ENCODE results near the gene FOXP1. TPM values are rescaled to one million over a fixed set of nuclear protein-coding genes. Genes with fewer than 3 reads are reported as not detected.

The FOXP1 gene
- total RNA-seq, 1 donor, result 195 TPM

- H3K9me3 ChIP-seq (ENCODE audit: low read depth, low read length), result no peaks in the 10 kb centered on the region
- H3K4me2 ChIP-seq (ENCODE audit: insufficient read depth, low read length), result peak overlapping the region; percentile 73
- peaks cover 56% of the 10 kb centered on the region for H3K4me1 ChIP-seq (ENCODE audit: insufficient read depth, low read length)
- H2AFZ ChIP-seq (ENCODE audit: low read length), result peak overlapping the region; percentile 40
- H3K27me3 ChIP-seq (ENCODE audit: insufficient read depth, low read length), result no peaks in the 10 kb centered on the region
- peak; percentile 84 for DNase-seq (ENCODE audit: insufficient read length, low spot score, missing footprints)
- H3K79me2 ChIP-seq (ENCODE audit: insufficient read depth, low read length), result peaks cover 73% of the 10 kb centered on the region
- TF ChIP-seq CTCF (IDR thresholded peaks at IDR 0.05; ENCODE audit: extremely low read depth, low read depth, low read length), result no peak
- no peaks in the 10 kb centered on the region for H3K36me3 ChIP-seq (ENCODE audit: insufficient read depth, low read length)
- H4K20me1 ChIP-seq (ENCODE audit: insufficient read depth, low read length), result peaks cover 8% of the 10 kb centered on the region
- H3K27ac ChIP-seq (ENCODE audit: low read depth, low read length), result peak overlapping the region; percentile 68
- peak overlapping the region; percentile 33 for H3K4me3 ChIP-seq (ENCODE audit: insufficient read depth, low read length)
Observed at GRCh38 chr3:71428841-71429596, 154.5 kb downstream of the FOXP1 start.

GRCh38 chr3:71425491-71426071 lies 157.9 kb downstream of the FOXP1 start:
- H4K20me1 ChIP-seq (ENCODE audit: insufficient read depth, low read length), result peaks cover 17% of the 10 kb centered on the region
- no peak overlapping the region for H3K4me3 ChIP-seq (ENCODE audit: insufficient read depth, low read length)
- H3K9me3 ChIP-seq (ENCODE audit: low read depth, low read length), result no peaks in the 10 kb centered on the region
- H3K27ac ChIP-seq (ENCODE audit: low read depth, low read length), result peak overlapping the region; percentile 62
- DNase-seq (ENCODE audit: insufficient read length, low spot score, missing footprints), result peak; percentile 74
- peak overlapping the region; percentile 7 for H3K4me2 ChIP-seq (ENCODE audit: insufficient read depth, low read length)
- no peaks in the 10 kb centered on the region for H3K27me3 ChIP-seq (ENCODE audit: insufficient read depth, low read length)
- TF ChIP-seq CTCF (IDR thresholded peaks at IDR 0.05; ENCODE audit: extremely low read depth, low read depth, low read length), result no peak
- peaks cover 78% of the 10 kb centered on the region for H3K79me2 ChIP-seq (ENCODE audit: insufficient read depth, low read length)
- peaks cover 46% of the 10 kb centered on the region for H3K4me1 ChIP-seq (ENCODE audit: insufficient read depth, low read length)
- no peak overlapping the region for H2AFZ ChIP-seq (ENCODE audit: low read length)
- no peaks in the 10 kb centered on the region for H3K36me3 ChIP-seq (ENCODE audit: insufficient read depth, low read length)

GRCh38 chr3:71423151-71423906 lies 160.2 kb downstream of the FOXP1 start:
- no peak overlapping the region for H3K27ac ChIP-seq (ENCODE audit: low read depth, low read length)
- H3K36me3 ChIP-seq (ENCODE audit: insufficient read depth, low read length), result no peaks in the 10 kb centered on the region
- H3K4me2 ChIP-seq (ENCODE audit: insufficient read depth, low read length), result no peak overlapping the region
- peak; percentile 14 for TF ChIP-seq CTCF (IDR thresholded peaks at IDR 0.05; ENCODE audit: extremely low read depth, low read depth, low read length)
- no peaks in the 10 kb centered on the region for H3K27me3 ChIP-seq (ENCODE audit: insufficient read depth, low read length)
- H3K4me1 ChIP-seq (ENCODE audit: insufficient read depth, low read length), result peaks cover 25% of the 10 kb centered on the region
- peaks cover 76% of the 10 kb centered on the region for H3K79me2 ChIP-seq (ENCODE audit: insufficient read depth, low read length)
- H3K9me3 ChIP-seq (ENCODE audit: low read depth, low read length), result no peaks in the 10 kb centered on the region
- H3K4me3 ChIP-seq (ENCODE audit: insufficient read depth, low read length), result no peak overlapping the region
- no peak overlapping the region for H2AFZ ChIP-seq (ENCODE audit: low read length)
- DNase-seq (ENCODE audit: insufficient read length, low spot score, missing footprints), result no peak
- peaks cover 23% of the 10 kb centered on the region for H4K20me1 ChIP-seq (ENCODE audit: insufficient read depth, low read length)
